ENCODE results near the gene AK4. TPM values are rescaled to one million over a fixed set of nuclear protein-coding genes. Genes with fewer than 3 reads are reported as not detected.
A peak's percentile ranks its signal among the peaks of the same experiment; 100 is the strongest.

AK4 gene
- total and polyA plus RNA-seq, 2 of the 4 experiments (the other 2 are of a cell fraction): 12.4 to 30.3 TPM

DNA sequence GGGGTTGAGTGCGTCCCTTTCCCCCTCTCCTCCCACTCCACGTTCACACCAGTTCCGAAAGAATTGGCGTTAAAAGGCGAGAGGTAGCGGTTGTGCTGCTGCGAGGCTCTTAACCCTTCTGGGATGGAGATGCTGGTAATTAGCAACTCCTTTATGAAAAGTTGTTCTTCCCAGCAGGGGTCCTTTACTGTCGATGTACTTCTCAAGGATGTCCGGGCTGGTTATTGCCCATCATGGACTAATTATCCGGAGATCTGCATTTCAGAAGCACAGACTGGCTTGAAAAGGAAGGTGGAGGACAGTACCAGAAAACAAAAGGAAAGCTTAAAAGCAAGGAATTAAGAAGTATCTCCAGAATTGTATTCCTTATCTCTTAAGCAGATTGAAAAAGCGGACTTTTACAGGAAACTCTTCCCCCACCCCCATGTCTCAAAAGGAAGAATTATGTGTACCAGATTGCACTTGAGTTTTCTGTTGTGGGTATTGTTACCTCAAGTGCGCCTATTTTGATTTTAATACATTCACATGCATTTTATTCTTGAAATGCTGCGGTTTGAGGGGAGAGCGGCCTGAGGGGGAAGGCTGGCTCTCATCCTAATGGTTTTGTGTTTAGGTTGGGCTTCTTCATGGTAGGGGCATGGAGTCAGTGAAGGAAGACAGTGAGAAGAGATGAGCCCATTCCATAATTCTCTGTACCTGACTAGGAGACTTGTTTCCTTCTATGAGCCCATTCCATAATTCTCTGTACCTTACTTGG is 1.5 kb downstream of the AK4 start:
- H3K79me1 ChIP-seq (ENCODE audit: low read depth in 1 of 2, low read length in 2 of 2): peaks cover 0 to 14% of the 10 kb centered on the region in 2 experiments; a peak in 1 of 4 replicates
- H3K18ac ChIP-seq (ENCODE audit: low read depth, low read length): no peak overlapping the region
- H4K20me1 ChIP-seq (ENCODE audit: insufficient read depth, low read length): no peaks in the 10 kb centered on the region; the same call in none of the 2 replicates
- H3K4me1 ChIP-seq (ENCODE audit: control insufficient read depth, insufficient read depth, low read length): no peaks in the 10 kb centered on the region; the same call in 1 of the 2 replicates
- peak overlapping the region; percentile 98 for H3K4me3 ChIP-seq (ENCODE audit: insufficient read depth, low read depth, low read length)
- no peaks in the 10 kb centered on the region for H3K9me1 ChIP-seq (ENCODE audit: insufficient read depth, low read length)
- peak overlapping the region; percentile 65 for H3K4me2 ChIP-seq (ENCODE audit: low read depth, low read length)
- no peak for DNase-seq
- intact Hi-C loops (cut with micrococcal nuclease) (loop anchor here (5.0 kb wide), 1 partner anchor 48 kb away; no protein-coding TSS in a partner anchor), in situ Hi-C loops (cut with MboI; ENCODE audit: low sequenced_read_pairs) (no loop called here), dilution Hi-C loops (cut with HindIII; ENCODE audit: low sequenced_read_pairs, unreplicated experiment) (no loop called here)
- H2BK120ac ChIP-seq (ENCODE audit: low read depth, low read length): no peak overlapping the region
- WGBS, 2 experiments (ENCODE audit: extremely low coverage in 2 of 2, insufficient read length in 1 of 2): no CpG with 5 or more reads among the region's 14 CpGs
- H3K23ac ChIP-seq (ENCODE audit: low read depth, low read length): no peak overlapping the region
- peak overlapping the region; percentile 9 to 46; a peak in 3 of 4 replicates for H4K8ac ChIP-seq (ENCODE audit: low read depth in 2 of 2, low read length in 2 of 2)
- H2BK15ac ChIP-seq (ENCODE audit: low read depth, low read length): no peak overlapping the region
- no peak overlapping the region for H2BK5ac ChIP-seq (ENCODE audit: low read depth, low read length, poor library complexity, severe bottlenecking)
- BruUV-seq (replicated peaks): no TSS peak
- peak overlapping the region; percentile 42; the same call in 1 of the 2 replicates for H4K5ac ChIP-seq (ENCODE audit: low read depth, low read length)
- H3K9me3 ChIP-seq (ENCODE audit: control insufficient read depth, insufficient read depth, low read length): no peaks in the 10 kb centered on the region
- no peaks in the 10 kb centered on the region for H3K36me3 ChIP-seq (ENCODE audit: control insufficient read depth, insufficient read depth, low read length)
- H2AK5ac ChIP-seq (ENCODE audit: low read depth, low read length): no peak overlapping the region; the same call in 1 of the 2 replicates
- no peak overlapping the region for H3K4ac ChIP-seq (ENCODE audit: low read depth, low read length)
- no peak overlapping the region for H3K14ac ChIP-seq (replicated peaks; ENCODE audit: low read depth, low read length)
- no peak overlapping the region for H2AK9ac ChIP-seq (replicated peaks; ENCODE audit: low read depth, low read length, poor library complexity)
- ChIA-PET CTCF (no interaction called here), POLR2A (ENCODE audit: unreplicated experiment) (interaction anchor here (0.6 kb wide), 1 partner anchor 115 kb away, joined by 3 read pairs; no protein-coding TSS in a partner anchor)
- H3K27ac ChIP-seq (ENCODE audit: insufficient read depth, low read length): no peak overlapping the region
- H2AFZ ChIP-seq (replicated peaks; ENCODE audit: low read length, poor library complexity): no peak overlapping the region
- no peak for ATAC-seq (ENCODE audit: low read depth)
- peak overlapping the region; percentile 67; the same call in 1 of the 2 replicates for H3K9ac ChIP-seq (ENCODE audit: low read depth, low read length)
- TF ChIP-seq FOS (IDR thresholded peaks at IDR 0.05; ENCODE audit: low read depth, low read length) (no peak), BHLHE40 (IDR thresholded peaks at IDR 0.05; ENCODE audit: low read depth, low read length) (no peak)
- H4K91ac ChIP-seq (ENCODE audit: insufficient read depth, low read depth, low read length): no peak overlapping the region; the same call in 1 of the 2 replicates
- no peak overlapping the region for H3K56ac ChIP-seq (ENCODE audit: extremely low read depth, insufficient read depth, low read length)
- peaks cover 28% of the 10 kb centered on the region for H3K27me3 ChIP-seq (ENCODE audit: control insufficient read depth, insufficient read depth, low read length)
- H2BK20ac ChIP-seq (ENCODE audit: low read depth, low read length): no peak overlapping the region

Data from IMR-90 (cell line).